Mucosa of rectum (tissue), 2 donors: Measurements from ENCODE around the gene RASAL2.

Experiments used
- H3K27ac ChIP-seq, 2 donors: one replicate each; pipeline ENCODE4 v1.7.0; 2013; ENCODE audit warnings: inconsistent platforms in 2 of 2, low read depth in 2 of 2, low read length in 2 of 2
- H3K27me3 ChIP-seq, 2 donors: one replicate each; pipeline ENCODE4 v1.7.0; 2013; ENCODE audit warnings: low read length in 2 of 2; ENCODE audit not compliant: control insufficient read depth in 2 of 2, insufficient read depth in 2 of 2
- H3K36me3 ChIP-seq, 2 donors: one replicate each; pipeline ENCODE4 v1.7.0; 2013; ENCODE audit warnings: low read length in 2 of 2; ENCODE audit not compliant: control insufficient read depth in 2 of 2, insufficient read depth in 2 of 2
- H3K4me1 ChIP-seq, 2 donors: one replicate each; pipeline ENCODE4 v1.7.0; 2013; ENCODE audit warnings: low read length in 2 of 2, mild to moderate bottlenecking in 1 of 2; ENCODE audit not compliant: control insufficient read depth in 2 of 2, insufficient read depth in 2 of 2
- H3K4me3 ChIP-seq, 2 donors: one replicate each; pipeline ENCODE4 v1.7.0; 2013; ENCODE audit warnings: low read length in 2 of 2
- H3K9ac ChIP-seq, 2 donors: one replicate each; pipeline ENCODE4 v1.7.0; 2013; ENCODE audit warnings: low read length in 2 of 2, low read depth in 1 of 2, mild to moderate bottlenecking in 1 of 2
- H3K9me3 ChIP-seq, 2 donors: one replicate each; pipeline ENCODE4 v1.7.0; 2013; ENCODE audit warnings: low read length in 2 of 2; ENCODE audit not compliant: control insufficient read depth in 2 of 2
- donor health status: healthy.
- donor health status: Normal muscosa, but diverticular disease.

Gene RASAL2

GRCh38 chr1:178218550-178218949, 124.6 kb downstream of the RASAL2 start:
- H3K27me3 ChIP-seq = no peaks in the 10 kb centered on the region
- no peak overlapping the region for H3K9ac ChIP-seq
- H3K9me3 ChIP-seq = no peaks in the 10 kb centered on the region
- no peak overlapping the region for H3K4me3 ChIP-seq
- no peaks in the 10 kb centered on the region for H3K36me3 ChIP-seq
- no peaks in the 10 kb centered on the region for H3K4me1 ChIP-seq
- no peak overlapping the region for H3K27ac ChIP-seq

- no peaks in the 10 kb centered on the region for H3K27me3 ChIP-seq
- H3K4me3 ChIP-seq = no peak overlapping the region
- H3K9me3 ChIP-seq = no peaks in the 10 kb centered on the region
- no peaks in the 10 kb centered on the region for H3K4me1 ChIP-seq
- no peak overlapping the region for H3K9ac ChIP-seq
- H3K36me3 ChIP-seq = no peaks in the 10 kb centered on the region
- no peak overlapping the region for H3K27ac ChIP-seq
Measured at GRCh38 chr1:178220094-178220493, 126.2 kb downstream of the RASAL2 start.

- Histone ChIP-seq H3K9ac (no peak overlapping the region), H3K9me3 (no peaks in the 10 kb centered on the region), H3K4me1 (no peaks in the 10 kb centered on the region), H3K27me3 (no peaks in the 10 kb centered on the region), H3K4me3 (no peak overlapping the region), H3K27ac (no peak overlapping the region), H3K36me3 (no peaks in the 10 kb centered on the region)
Measured at GRCh38 chr1:178223289-178223688, 129.4 kb downstream of the RASAL2 start.

- Histone ChIP-seq H3K9ac (no peak overlapping the region), H3K27ac (no peak overlapping the region), H3K4me1 (no peaks in the 10 kb centered on the region), H3K4me3 (no peak overlapping the region), H3K36me3 (no peaks in the 10 kb centered on the region), H3K27me3 (no peaks in the 10 kb centered on the region), H3K9me3 (no peaks in the 10 kb centered on the region)
Measured at GRCh38 chr1:178224358-178224757, 130.5 kb downstream of the RASAL2 start.

- Histone ChIP-seq H3K9me3 (no peaks in the 10 kb centered on the region), H3K27me3 (no peaks in the 10 kb centered on the region), H3K4me1 (no peaks in the 10 kb centered on the region), H3K4me3 (no peak overlapping the region), H3K27ac (no peak overlapping the region), H3K9ac (no peak overlapping the region), H3K36me3 (no peaks in the 10 kb centered on the region)
Measured at GRCh38 chr1:178230881-178231409, 137.0 kb downstream of the RASAL2 start.

- H3K9ac ChIP-seq = no peak overlapping the region
- H3K9me3 ChIP-seq = no peaks in the 10 kb centered on the region
- no peaks in the 10 kb centered on the region for H3K27me3 ChIP-seq
- H3K36me3 ChIP-seq = no peaks in the 10 kb centered on the region
- no peaks in the 10 kb centered on the region for H3K4me1 ChIP-seq
- H3K4me3 ChIP-seq = no peak overlapping the region
- H3K27ac ChIP-seq = no peak overlapping the region
Measured at GRCh38 chr1:178232108-178232507, 138.2 kb downstream of the RASAL2 start.

- H3K4me3 ChIP-seq = no peak overlapping the region
- H3K9me3 ChIP-seq = no peaks in the 10 kb centered on the region
- H3K27ac ChIP-seq = no peak overlapping the region
- no peak overlapping the region for H3K9ac ChIP-seq
- H3K4me1 ChIP-seq = no peaks in the 10 kb centered on the region
- no peaks in the 10 kb centered on the region for H3K27me3 ChIP-seq
- H3K36me3 ChIP-seq = no peaks in the 10 kb centered on the region
Measured at GRCh38 chr1:178232949-178233348, 139.0 kb downstream of the RASAL2 start.

- H3K27me3 ChIP-seq = no peaks in the 10 kb centered on the region
- H3K27ac ChIP-seq = no peak overlapping the region
- H3K4me3 ChIP-seq = no peak overlapping the region
- no peaks in the 10 kb centered on the region for H3K4me1 ChIP-seq
- no peak overlapping the region for H3K9ac ChIP-seq
- H3K9me3 ChIP-seq = no peaks in the 10 kb centered on the region
- H3K36me3 ChIP-seq = no peaks in the 10 kb centered on the region
Measured at GRCh38 chr1:178237121-178237520, 143.2 kb downstream of the RASAL2 start.

GRCh38 chr1:178238722-178239510, 145.0 kb downstream of the RASAL2 start:
- Histone ChIP-seq H3K9me3 (no peaks in the 10 kb centered on the region), H3K4me1 (no peaks in the 10 kb centered on the region), H3K9ac (no peak overlapping the region), H3K27ac (no peak overlapping the region), H3K4me3 (no peak overlapping the region), H3K36me3 (no peaks in the 10 kb centered on the region), H3K27me3 (no peaks in the 10 kb centered on the region)

GRCh38 chr1:178241057-178241456, 147.2 kb downstream of the RASAL2 start:
- Histone ChIP-seq H3K4me1 (no peaks in the 10 kb centered on the region), H3K4me3 (no peak overlapping the region), H3K36me3 (no peaks in the 10 kb centered on the region), H3K9ac (no peak overlapping the region), H3K9me3 (no peaks in the 10 kb centered on the region), H3K27ac (no peak overlapping the region), H3K27me3 (no peaks in the 10 kb centered on the region)
